ENCODE results near the gene PCDH1.

Gene PCDH1

DNA sequence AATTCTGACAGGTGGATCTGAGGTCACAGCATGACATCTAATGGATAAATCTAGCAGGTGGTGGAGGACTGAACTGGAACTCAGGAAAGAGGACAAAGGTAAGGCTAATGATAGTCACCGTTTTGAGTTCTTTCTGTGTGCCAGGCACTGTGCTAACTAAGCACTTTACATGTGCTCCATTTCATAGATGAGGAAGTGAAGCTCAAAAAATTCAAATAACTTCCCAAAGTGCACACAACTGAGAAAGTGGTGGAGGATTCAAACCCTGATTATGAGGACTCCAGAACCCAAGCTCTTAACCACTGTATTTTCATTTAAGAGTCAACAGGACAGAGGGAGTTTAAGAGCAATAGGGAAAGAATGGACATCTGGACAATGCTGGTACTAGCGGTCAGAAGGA is 38.3 kb upstream of the PCDH1 start:
- no peak for TF ChIP-seq EZH2phosphoT487 (IDR thresholded peaks at IDR 0.05; ENCODE audit: borderline replicate concordance)
- TF ChIP-seq, protein P1, sequence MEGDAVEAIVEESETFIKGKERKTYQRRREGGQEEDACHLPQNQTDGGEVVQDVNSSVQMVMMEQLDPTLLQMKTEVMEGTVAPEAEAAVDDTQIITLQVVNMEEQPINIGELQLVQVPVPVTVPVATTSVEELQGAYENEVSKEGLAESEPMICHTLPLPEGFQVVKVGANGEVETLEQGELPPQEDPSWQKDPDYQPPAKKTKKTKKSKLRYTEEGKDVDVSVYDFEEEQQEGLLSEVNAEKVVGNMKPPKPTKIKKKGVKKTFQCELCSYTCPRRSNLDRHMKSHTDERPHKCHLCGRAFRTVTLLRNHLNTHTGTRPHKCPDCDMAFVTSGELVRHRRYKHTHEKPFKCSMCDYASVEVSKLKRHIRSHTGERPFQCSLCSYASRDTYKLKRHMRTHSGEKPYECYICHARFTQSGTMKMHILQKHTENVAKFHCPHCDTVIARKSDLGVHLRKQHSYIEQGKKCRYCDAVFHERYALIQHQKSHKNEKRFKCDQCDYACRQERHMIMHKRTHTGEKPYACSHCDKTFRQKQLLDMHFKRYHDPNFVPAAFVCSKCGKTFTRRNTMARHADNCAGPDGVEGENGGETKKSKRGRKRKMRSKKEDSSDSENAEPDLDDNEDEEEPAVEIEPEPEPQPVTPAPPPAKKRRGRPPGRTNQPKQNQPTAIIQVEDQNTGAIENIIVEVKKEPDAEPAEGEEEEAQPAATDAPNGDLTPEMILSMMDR (conservative IDR thresholded peaks at IDR 0.05; ENCODE audit: low read length) = no peak
- no peak overlapping the region for H3K4me3 ChIP-seq (ENCODE audit: low read length, poor library complexity, severe bottlenecking)
- no peaks in the 10 kb centered on the region for H4K20me1 ChIP-seq (ENCODE audit: insufficient read depth, low read length, poor library complexity, severe bottlenecking)
- H3K9me3 ChIP-seq (ENCODE audit: insufficient read depth, low read depth, low read length) = no peaks in the 10 kb centered on the region
- no peaks in the 10 kb centered on the region for H3K9me2 ChIP-seq (replicated peaks; ENCODE audit: low read depth, low read length)
- no peaks in the 10 kb centered on the region for H3K27me3 ChIP-seq (ENCODE audit: insufficient read depth, low read length, poor library complexity, severe bottlenecking)
- no peaks in the 10 kb centered on the region for H3K36me3 ChIP-seq (ENCODE audit: insufficient read depth, low read length)
- H3K79me2 ChIP-seq (ENCODE audit: insufficient read depth, low read length) = no peaks in the 10 kb centered on the region
- no peaks in the 10 kb centered on the region for H3K4me1 ChIP-seq (ENCODE audit: insufficient read depth, low read length, poor library complexity, severe bottlenecking)
- H3F3A ChIP-seq (ENCODE audit: low read depth) = no peaks in the 10 kb centered on the region
- H2AFZ ChIP-seq (ENCODE audit: low read length) = no peak overlapping the region
- H3K4me2 ChIP-seq (ENCODE audit: low read depth, low read length, poor library complexity, severe bottlenecking) = no peak overlapping the region
- no peak overlapping the region for H3K9ac ChIP-seq (ENCODE audit: low read depth, low read length, poor library complexity, severe bottlenecking)

GRCh38 chr5:141915881-141916336 is 37.7 kb upstream of the PCDH1 start:
- TF ChIP-seq, protein P1 (conservative IDR thresholded peaks at IDR 0.05; ENCODE audit: low read length) = no peak
- TF ChIP-seq EZH2phosphoT487 (IDR thresholded peaks at IDR 0.05; ENCODE audit: borderline replicate concordance) = no peak

GRCh38 chr5:141914797-141915196 is 36.6 kb upstream of the PCDH1 start:
- Histone ChIP-seq H3K9me2 (replicated peaks; ENCODE audit: low read depth, low read length) (no peaks in the 10 kb centered on the region), H3K79me2 (ENCODE audit: insufficient read depth, low read length) (no peaks in the 10 kb centered on the region), H3K4me2 (ENCODE audit: low read depth, low read length, poor library complexity, severe bottlenecking) (no peak overlapping the region), H2AFZ (ENCODE audit: low read length) (no peak overlapping the region), H3K36me3 (ENCODE audit: insufficient read depth, low read length) (no peaks in the 10 kb centered on the region), H3K9me3 (ENCODE audit: insufficient read depth, low read depth, low read length) (no peaks in the 10 kb centered on the region), H3K27me3 (ENCODE audit: insufficient read depth, low read length, poor library complexity, severe bottlenecking) (no peaks in the 10 kb centered on the region), H3K4me1 (ENCODE audit: insufficient read depth, low read length, poor library complexity, severe bottlenecking) (no peaks in the 10 kb centered on the region), H4K20me1 (ENCODE audit: insufficient read depth, low read length, poor library complexity, severe bottlenecking) (no peaks in the 10 kb centered on the region), H3F3A (ENCODE audit: low read depth) (no peaks in the 10 kb centered on the region), H3K9ac (ENCODE audit: low read depth, low read length, poor library complexity, severe bottlenecking) (no peak overlapping the region), H3K4me3 (ENCODE audit: low read length, poor library complexity, severe bottlenecking) (no peak overlapping the region)
- TF ChIP-seq, protein P1 (conservative IDR thresholded peaks at IDR 0.05; ENCODE audit: low read length) = no peak
- no peak for TF ChIP-seq EZH2phosphoT487 (IDR thresholded peaks at IDR 0.05; ENCODE audit: borderline replicate concordance)

More at GRCh38 chr5:141915881-141916336, 37.7 kb upstream of the PCDH1 start:
- Histone ChIP-seq H3K9ac (ENCODE audit: low read depth, low read length, poor library complexity, severe bottlenecking) (no peak overlapping the region), H4K20me1 (ENCODE audit: insufficient read depth, low read length, poor library complexity, severe bottlenecking) (no peaks in the 10 kb centered on the region), H2AFZ (ENCODE audit: low read length) (no peak overlapping the region), H3K27me3 (ENCODE audit: insufficient read depth, low read length, poor library complexity, severe bottlenecking) (no peaks in the 10 kb centered on the region), H3K36me3 (ENCODE audit: insufficient read depth, low read length) (no peaks in the 10 kb centered on the region), H3K9me3 (ENCODE audit: insufficient read depth, low read depth, low read length) (no peaks in the 10 kb centered on the region), H3K4me3 (ENCODE audit: low read length, poor library complexity, severe bottlenecking) (no peak overlapping the region), H3K4me1 (ENCODE audit: insufficient read depth, low read length, poor library complexity, severe bottlenecking) (no peaks in the 10 kb centered on the region), H3F3A (ENCODE audit: low read depth) (no peaks in the 10 kb centered on the region), H3K9me2 (replicated peaks; ENCODE audit: low read depth, low read length) (no peaks in the 10 kb centered on the region), H3K79me2 (ENCODE audit: insufficient read depth, low read length) (no peaks in the 10 kb centered on the region), H3K4me2 (ENCODE audit: low read depth, low read length, poor library complexity, severe bottlenecking) (no peak overlapping the region)
